ENCODE data around the gene CLCN6. TPM values are rescaled to one million over a fixed set of nuclear protein-coding genes. Genes with fewer than 3 reads are reported as not detected.
A peak's percentile ranks its signal among the peaks of the same experiment; 100 is the strongest.

The CLCN6 gene
- total and polyA plus RNA-seq, 2 donors from 2014 or later = 7.1 to 26.0 TPM

GRCh38 chr1:11841245-11842153 is 35.5 kb downstream of the CLCN6 start:
- intact Hi-C loops (cut with DNase I) = no loop called here

GRCh38 chr1:11842154-11843041 is 36.4 kb downstream of the CLCN6 start:
- intact Hi-C loops (cut with DNase I) = no loop called here

More at GRCh38 chr1:11841245-11842153, 35.5 kb downstream of the CLCN6 start:
- Histone ChIP-seq H3K36me3 (ENCODE audit: control insufficient read depth in 2 of 3, insufficient read depth in 3 of 3, low read length in 3 of 3) (peaks cover 13 to 69% (median 55%) of the 10 kb centered on the region in 3 donors), H3K27me3 (ENCODE audit: control insufficient read depth, insufficient read depth, low read length) (no peaks in the 10 kb centered on the region), H3K4me1 (ENCODE audit: control insufficient read depth in 2 of 3, insufficient read depth in 2 of 3, low read depth in 1 of 3, low read length in 3 of 3) (no peaks in the 10 kb centered on the region), H3K27ac (ENCODE audit: low read depth in 2 of 2, low read length in 2 of 2) (no peak overlapping the region), H3K9me3 (ENCODE audit: control insufficient read depth in 2 of 3, insufficient read depth in 1 of 3, low read length in 3 of 3) (no peaks in the 10 kb centered on the region), H3K9ac (ENCODE audit: low read length in 3 of 3) (no peak overlapping the region), H3K4me3 (ENCODE audit: low read length in 3 of 3) (no peak overlapping the region)
- DNase-seq = peak in 1 of 5 donors; percentile 53
- TF ChIP-seq CTCF (IDR thresholded peaks at IDR 0.05; ENCODE audit: borderline replicate concordance, extremely low read depth, insufficient read depth) = no peak
- no peak for FAIRE-seq

More at GRCh38 chr1:11842154-11843041, 36.4 kb downstream of the CLCN6 start:
- DNase-seq (peak in 3 of 5 donors; percentile 21 to 76 (median 65)), FAIRE-seq (no peak)
- no peak for TF ChIP-seq CTCF (IDR thresholded peaks at IDR 0.05; ENCODE audit: borderline replicate concordance, extremely low read depth, insufficient read depth)
- Histone ChIP-seq H3K4me1 (ENCODE audit: control insufficient read depth in 2 of 3, insufficient read depth in 2 of 3, low read depth in 1 of 3, low read length in 3 of 3) (no peaks in the 10 kb centered on the region), H3K36me3 (ENCODE audit: control insufficient read depth in 2 of 3, insufficient read depth in 3 of 3, low read length in 3 of 3) (peaks cover 13 to 69% (median 51%) of the 10 kb centered on the region in 3 donors), H3K27ac (ENCODE audit: low read depth in 2 of 2, low read length in 2 of 2) (no peak overlapping the region), H3K9me3 (ENCODE audit: control insufficient read depth in 2 of 3, insufficient read depth in 1 of 3, low read length in 3 of 3) (no peaks in the 10 kb centered on the region), H3K9ac (ENCODE audit: low read length in 3 of 3) (no peak overlapping the region), H3K4me3 (ENCODE audit: low read length in 3 of 3) (no peak overlapping the region), H3K27me3 (ENCODE audit: control insufficient read depth, insufficient read depth, low read length) (no peaks in the 10 kb centered on the region)
